H1 (cell line): ENCODE results near the gene TTC28.

Source experiments
- CEBPB ChIP-seq: IDR thresholded peaks from 2 replicates; pipeline ENCODE4 v1.6.1; 2012; ENCODE audit warnings: low read depth, low read length
- CREB1 ChIP-seq: IDR thresholded peaks from 2 replicates; pipeline ENCODE4 v1.6.1; 2012; ENCODE audit warnings: inconsistent platforms
- CTCF ChIP-seq, 3 experiments: IDR thresholded peaks; 1 replicate in 2 of 3; 2 replicates in 1 of 3; pipeline versions ENCODE4 v1.5.1 to v1.6.1; 2011; ENCODE audit warnings: low read length in 3 of 3, mild to moderate bottlenecking in 3 of 3, inconsistent platforms in 2 of 3, low read depth in 1 of 3, moderate library complexity in 1 of 3; ENCODE audit not compliant: insufficient read depth in 1 of 3; ENCODE audit errors: control extremely low read depth in 1 of 3
- E2F6 ChIP-seq: IDR thresholded peaks from 2 replicates; pipeline ENCODE4 v1.6.1; 2012; ENCODE audit warnings: inconsistent platforms
- EZH2 ChIP-seq: fragments of 200-600 bp; sonication (generic); IDR thresholded peaks from 2 replicates; pipeline ENCODE4 v1.7.1; 2012; ENCODE audit warnings: low read depth, mild to moderate bottlenecking, moderate library complexity, low read length, inconsistent platforms; ENCODE audit not compliant: severe bottlenecking
- GABPA ChIP-seq: IDR thresholded peaks from 2 replicates; pipeline ENCODE4 v1.6.1; 2011; ENCODE audit warnings: mild to moderate bottlenecking, low read length, moderate library complexity, borderline replicate concordance; ENCODE audit not compliant: insufficient read depth
- JUND ChIP-seq: IDR thresholded peaks from 2 replicates; pipeline ENCODE4 v1.6.1; 2011; ENCODE audit warnings: mild to moderate bottlenecking, improper control_type of control experiment, low read length
- MAFK ChIP-seq: IDR thresholded peaks from 2 replicates; pipeline ENCODE4 v1.6.1; 2012; ENCODE audit warnings: low read depth, mild to moderate bottlenecking, improper control_type of control experiment, low read length
- MAX ChIP-seq: IDR thresholded peaks from 2 replicates; pipeline ENCODE4 v1.6.1; 2012; ENCODE audit warnings: inconsistent platforms
- SIN3A ChIP-seq, 2 experiments: IDR thresholded peaks in 1 of 2; conservative IDR thresholded peaks in 1 of 2; 2 replicates each; pipeline ENCODE4 v1.6.1; 2011 to 2012; ENCODE audit warnings: low read length in 2 of 2, improper control_type of control experiment in 1 of 2, low read depth in 1 of 2, mild to moderate bottlenecking in 1 of 2
- SP1 ChIP-seq: IDR thresholded peaks from 2 replicates; pipeline ENCODE4 v1.6.1; 2011; ENCODE audit warnings: low read depth, low read length

GRCh38 chr22:28029956-28030355, 649.7 kb downstream of the TTC28 start:
- TF ChIP-seq EZH2 (no peak), CREB1 (no peak), MAFK (no peak), MAX (no peak), GABPA (no peak), SP1 (no peak), CEBPB (no peak), CTCF (IDR thresholded peaks at IDR 0.05; ENCODE audit: control extremely low read depth in 1 of 3, insufficient read depth in 1 of 3, low read depth in 1 of 3, low read length in 3 of 3) (no peak), SIN3A (conservative IDR thresholded peaks at IDR 0.05 in 1 of 2, IDR thresholded peaks at IDR 0.05 in 1 of 2; ENCODE audit: low read depth in 1 of 2, low read length in 2 of 2) (no peak), JUND (no peak), E2F6 (no peak)
